ENCODE data around the gene ZNF534.

ZNF534 gene

DNA sequence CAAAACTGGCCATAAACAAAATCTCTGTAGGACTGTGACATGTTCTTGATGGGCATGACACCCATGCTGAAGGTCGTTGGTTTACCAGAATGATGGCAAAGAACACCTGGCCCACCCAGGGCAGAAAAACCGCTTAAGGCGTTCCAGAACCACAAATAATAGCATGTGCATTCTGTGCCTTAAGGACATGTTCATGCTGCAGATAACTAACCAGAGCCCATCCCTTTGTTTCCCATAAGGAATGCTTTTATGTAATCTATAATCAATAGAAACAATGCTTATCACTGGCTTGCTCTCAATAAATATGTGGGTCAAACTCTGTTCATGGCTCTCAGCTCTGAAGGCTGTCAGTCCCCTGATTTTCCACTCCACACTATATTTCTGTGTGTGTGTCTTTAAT lies 13.2 kb downstream of the ZNF534 start:
- no peaks in the 10 kb centered on the region for H3K27me3 ChIP-seq (ENCODE audit: insufficient read depth, low read length)
- no peak overlapping the region for H3K4me2 ChIP-seq (ENCODE audit: low read length)
- H4K20me1 ChIP-seq (ENCODE audit: insufficient read depth, low read length) = no peaks in the 10 kb centered on the region
- no peak overlapping the region for H2AFZ ChIP-seq (ENCODE audit: low read length)
- no peak overlapping the region for H3K9ac ChIP-seq (ENCODE audit: low read length)
- TF ChIP-seq EZH2 (IDR thresholded peaks at IDR 0.05; ENCODE audit: borderline replicate concordance, low read length) = no peak
- TF ChIP-seq, protein P1, sequence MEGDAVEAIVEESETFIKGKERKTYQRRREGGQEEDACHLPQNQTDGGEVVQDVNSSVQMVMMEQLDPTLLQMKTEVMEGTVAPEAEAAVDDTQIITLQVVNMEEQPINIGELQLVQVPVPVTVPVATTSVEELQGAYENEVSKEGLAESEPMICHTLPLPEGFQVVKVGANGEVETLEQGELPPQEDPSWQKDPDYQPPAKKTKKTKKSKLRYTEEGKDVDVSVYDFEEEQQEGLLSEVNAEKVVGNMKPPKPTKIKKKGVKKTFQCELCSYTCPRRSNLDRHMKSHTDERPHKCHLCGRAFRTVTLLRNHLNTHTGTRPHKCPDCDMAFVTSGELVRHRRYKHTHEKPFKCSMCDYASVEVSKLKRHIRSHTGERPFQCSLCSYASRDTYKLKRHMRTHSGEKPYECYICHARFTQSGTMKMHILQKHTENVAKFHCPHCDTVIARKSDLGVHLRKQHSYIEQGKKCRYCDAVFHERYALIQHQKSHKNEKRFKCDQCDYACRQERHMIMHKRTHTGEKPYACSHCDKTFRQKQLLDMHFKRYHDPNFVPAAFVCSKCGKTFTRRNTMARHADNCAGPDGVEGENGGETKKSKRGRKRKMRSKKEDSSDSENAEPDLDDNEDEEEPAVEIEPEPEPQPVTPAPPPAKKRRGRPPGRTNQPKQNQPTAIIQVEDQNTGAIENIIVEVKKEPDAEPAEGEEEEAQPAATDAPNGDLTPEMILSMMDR (IDR thresholded peaks at IDR 0.05; ENCODE audit: low read length) = no peak
- H3K4me3 ChIP-seq (ENCODE audit: low read depth, low read length, poor library complexity, severe bottlenecking) = no peak overlapping the region
- H3K9me2 ChIP-seq (ENCODE audit: low read depth, low read length) = no peaks in the 10 kb centered on the region
- no peaks in the 10 kb centered on the region for H3K79me2 ChIP-seq (ENCODE audit: insufficient read depth, low read length)
- no peaks in the 10 kb centered on the region for H3K4me1 ChIP-seq (ENCODE audit: insufficient read depth, low read length, severe bottlenecking)
- H3K36me3 ChIP-seq (ENCODE audit: insufficient read depth, low read length) = no peaks in the 10 kb centered on the region
- H3F3A ChIP-seq (ENCODE audit: insufficient read depth, low read length) = no peaks in the 10 kb centered on the region
- no peak overlapping the region for H3K27ac ChIP-seq (ENCODE audit: low read depth, low read length, poor library complexity, severe bottlenecking)
- H3K9me3 ChIP-seq (ENCODE audit: low read length) = peaks cover 9% of the 10 kb centered on the region; the same call in 1 of the 2 replicates

DNA sequence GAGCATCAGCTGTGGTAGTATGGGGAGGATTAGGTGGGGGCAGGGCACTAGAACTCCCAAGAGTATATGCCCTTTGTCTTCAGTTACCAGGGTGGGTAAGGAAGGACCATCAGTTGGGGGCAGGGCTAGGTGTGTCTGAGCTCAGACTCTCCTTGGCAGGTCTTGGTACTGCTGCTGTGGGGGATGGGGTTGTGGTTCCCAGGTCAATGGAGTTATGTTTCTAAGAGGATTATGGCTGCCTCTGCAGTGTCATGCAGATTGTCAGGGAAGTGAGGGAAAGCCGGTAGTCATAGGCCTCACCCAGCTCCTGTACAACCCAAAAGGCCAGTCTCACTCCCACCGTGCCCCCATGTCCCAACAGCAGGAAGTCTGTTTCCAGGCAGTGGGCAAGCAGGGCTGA lies 15.6 kb downstream of the ZNF534 start:
- Histone ChIP-seq H3K79me2 (ENCODE audit: insufficient read depth, low read length) (no peaks in the 10 kb centered on the region), H3F3A (ENCODE audit: insufficient read depth, low read length) (no peaks in the 10 kb centered on the region), H3K4me1 (ENCODE audit: insufficient read depth, low read length, severe bottlenecking) (no peaks in the 10 kb centered on the region), H3K4me2 (ENCODE audit: low read length) (no peak overlapping the region), H3K27me3 (ENCODE audit: insufficient read depth, low read length) (no peaks in the 10 kb centered on the region), H3K4me3 (ENCODE audit: low read depth, low read length, poor library complexity, severe bottlenecking) (no peak overlapping the region), H3K9me2 (ENCODE audit: low read depth, low read length) (no peaks in the 10 kb centered on the region), H3K36me3 (ENCODE audit: insufficient read depth, low read length) (no peaks in the 10 kb centered on the region), H4K20me1 (ENCODE audit: insufficient read depth, low read length) (no peaks in the 10 kb centered on the region), H3K9ac (ENCODE audit: low read length) (no peak overlapping the region), H3K27ac (ENCODE audit: low read depth, low read length, poor library complexity, severe bottlenecking) (no peak overlapping the region), H2AFZ (ENCODE audit: low read length) (no peak overlapping the region), H3K9me3 (ENCODE audit: low read length) (peaks cover 9% of the 10 kb centered on the region; the same call in 1 of the 2 replicates)
- TF ChIP-seq, protein P1 (IDR thresholded peaks at IDR 0.05; ENCODE audit: low read length) = no peak
- TF ChIP-seq EZH2 (IDR thresholded peaks at IDR 0.05; ENCODE audit: borderline replicate concordance, low read length) = no peak

DNA sequence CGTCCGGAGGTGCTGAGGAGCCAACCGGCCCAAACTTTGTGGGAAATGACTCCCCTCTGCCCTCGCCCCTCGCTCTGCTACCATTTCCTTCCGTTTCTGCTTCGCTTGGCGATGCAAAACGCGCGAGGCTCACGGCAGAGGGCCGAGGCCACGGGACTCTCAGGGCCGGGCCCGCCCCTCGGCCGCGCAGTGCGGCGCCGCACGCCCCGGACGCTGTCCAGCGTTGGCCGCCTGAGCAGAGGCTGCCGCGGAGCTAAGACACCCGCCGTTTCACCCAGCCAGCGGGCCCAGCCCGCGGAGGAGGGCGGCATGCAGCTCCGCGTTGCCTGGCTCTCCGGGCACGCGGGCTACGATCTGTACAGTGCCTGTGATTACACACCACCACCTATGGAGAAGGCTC lies 22.3 kb downstream of the ZNF534 start:
- H3K79me2 ChIP-seq (ENCODE audit: insufficient read depth, low read length) = no peaks in the 10 kb centered on the region
- H3F3A ChIP-seq (ENCODE audit: insufficient read depth, low read length) = no peaks in the 10 kb centered on the region
- H3K36me3 ChIP-seq (ENCODE audit: insufficient read depth, low read length) = no peaks in the 10 kb centered on the region
- H3K27ac ChIP-seq (ENCODE audit: low read depth, low read length, poor library complexity, severe bottlenecking) = no peak overlapping the region
- TF ChIP-seq EZH2 (IDR thresholded peaks at IDR 0.05; ENCODE audit: borderline replicate concordance, low read length) = no peak
- TF ChIP-seq, protein P1 (IDR thresholded peaks at IDR 0.05; ENCODE audit: low read length) = no peak
- no peaks in the 10 kb centered on the region; the same call in 1 of the 2 replicates for H3K9me3 ChIP-seq (ENCODE audit: low read length)
- no peaks in the 10 kb centered on the region for H3K9me2 ChIP-seq (ENCODE audit: low read depth, low read length)
- H4K20me1 ChIP-seq (ENCODE audit: insufficient read depth, low read length) = no peaks in the 10 kb centered on the region
- no peaks in the 10 kb centered on the region for H3K27me3 ChIP-seq (ENCODE audit: insufficient read depth, low read length)
- H3K4me1 ChIP-seq (ENCODE audit: insufficient read depth, low read length, severe bottlenecking) = no peaks in the 10 kb centered on the region
- no peak overlapping the region for H3K4me2 ChIP-seq (ENCODE audit: low read length)
- no peak overlapping the region for H3K4me3 ChIP-seq (ENCODE audit: low read depth, low read length, poor library complexity, severe bottlenecking)
- H3K9ac ChIP-seq (ENCODE audit: low read length) = no peak overlapping the region
- no peak overlapping the region for H2AFZ ChIP-seq (ENCODE audit: low read length)

Data from OCI-LY1 (cell line).